Measurements from ENCODE around the gene ZBTB26.

- TF ChIP-seq GATA2 (IDR thresholded peaks at IDR 0.05; ENCODE audit: low read depth, low read length) (no peak), GATA3 (IDR thresholded peaks at IDR 0.05; ENCODE audit: low read depth, low read length) (no peak)
Observed at GRCh38 chr9:122955961-122956360, 24.6 kb upstream of the ZBTB26 start.

Data from SH-SY5Y (cell line).